Common myeloid progenitor, CD34-positive (primary cell): Measurements from ENCODE around the gene GCN1.
"Not testable (repeated sequence)": the region's sequence is repeated elsewhere in the genome, so short reads cannot be mapped to it uniquely, and the experiment has no call there.

Experiments
- CTCF ChIA-PET: fragments of 350-600 bp; sonication (Branson Sonifier 250); formaldehyde crosslinking; loops from one replicate; lab custom pipeline; 2021; ENCODE audit warnings: antibody characterized with exemption; lab: Charles Lee
- POLR2A ChIA-PET: fragments of 350-600 bp; sonication (Branson Sonifier 250); formaldehyde crosslinking; loops from one replicate; lab custom pipeline; 2021; ENCODE audit warnings: antibody characterized with exemption; lab: Charles Lee
- DNase-seq, 3 donors: peaks; one replicate each; pipeline versions ENCODE4 v3.0.0 to v3.0.0-alpha.2; 2013
- H3K27ac ChIP-seq, 2 experiments: 1 replicate in 1 of 2; 2 replicates in 1 of 2; pipeline ENCODE4 v1.7.0; 2013; ENCODE audit warnings: inconsistent platforms in 2 of 2, low read length in 2 of 2, mild to moderate bottlenecking in 2 of 2, low read depth in 1 of 2, moderate library complexity in 1 of 2; ENCODE audit not compliant: severe bottlenecking in 2 of 2, insufficient read depth in 1 of 2, poor library complexity in 1 of 2
- H3K27me3 ChIP-seq, 5 experiments: replicated peaks in 2 of 5; 1 replicate in 3 of 5; 2 replicates in 2 of 5; pipeline versions ENCODE4 v1.6.1 to v1.7.0; 2013; ENCODE audit warnings: low read length in 4 of 5, mild to moderate bottlenecking in 2 of 5, moderate library complexity in 2 of 5, inconsistent platforms in 1 of 5; ENCODE audit not compliant: insufficient read depth in 5 of 5, control insufficient read depth in 4 of 5
- H3K36me3 ChIP-seq, 4 experiments: 1 replicate in 2 of 4; 2 replicates in 2 of 4; pipeline versions ENCODE4 v1.6.1 to v1.7.0; 2013; ENCODE audit warnings: low read length in 3 of 4, control low read depth in 1 of 4, mild to moderate bottlenecking in 1 of 4; ENCODE audit not compliant: control insufficient read depth in 4 of 4, insufficient read depth in 4 of 4
- H3K4me1 ChIP-seq, 4 experiments: 1 replicate in 3 of 4; 2 replicates in 1 of 4; pipeline versions ENCODE4 v1.6.1 to v1.7.1; 2013; ENCODE audit warnings: low read length in 3 of 4, mild to moderate bottlenecking in 3 of 4, control low read depth in 1 of 4, inconsistent platforms in 1 of 4, moderate library complexity in 1 of 4; ENCODE audit not compliant: control insufficient read depth in 4 of 4, insufficient read depth in 4 of 4; ENCODE audit errors: control extremely low read depth in 1 of 4
- H3K4me3 ChIP-seq, 7 experiments: 1 replicate in 4 of 7; 2 replicates in 3 of 7; pipeline versions ENCODE4 v1.5.1 to v1.7.0; 2013; ENCODE audit warnings: mild to moderate bottlenecking in 7 of 7, low read length in 6 of 7, moderate library complexity in 6 of 7, inconsistent platforms in 2 of 7, low read depth in 2 of 7, control low read depth in 1 of 7; ENCODE audit not compliant: insufficient read depth in 4 of 7, control insufficient read depth in 1 of 7; ENCODE audit errors: extremely low read depth in 1 of 7
- H3K9me3 ChIP-seq, 5 experiments: 1 replicate in 4 of 5; 2 replicates in 1 of 5; pipeline versions ENCODE4 v1.6.1 to v1.7.1; 2013; ENCODE audit warnings: low read length in 4 of 5, mild to moderate bottlenecking in 2 of 5, inconsistent platforms in 1 of 5, low read depth in 1 of 5, moderate library complexity in 1 of 5; ENCODE audit not compliant: control insufficient read depth in 4 of 5, insufficient read depth in 2 of 5; ENCODE audit errors: control extremely low read depth in 1 of 5
- WGBS: methylation state at CpG from one replicate; pipeline ENCODE4 v1.1.5; 2013; ENCODE audit not compliant: insufficient coverage; 5-methylcytosine and 5-hydroxymethylcytosine counted together

Gene GCN1

DNA sequence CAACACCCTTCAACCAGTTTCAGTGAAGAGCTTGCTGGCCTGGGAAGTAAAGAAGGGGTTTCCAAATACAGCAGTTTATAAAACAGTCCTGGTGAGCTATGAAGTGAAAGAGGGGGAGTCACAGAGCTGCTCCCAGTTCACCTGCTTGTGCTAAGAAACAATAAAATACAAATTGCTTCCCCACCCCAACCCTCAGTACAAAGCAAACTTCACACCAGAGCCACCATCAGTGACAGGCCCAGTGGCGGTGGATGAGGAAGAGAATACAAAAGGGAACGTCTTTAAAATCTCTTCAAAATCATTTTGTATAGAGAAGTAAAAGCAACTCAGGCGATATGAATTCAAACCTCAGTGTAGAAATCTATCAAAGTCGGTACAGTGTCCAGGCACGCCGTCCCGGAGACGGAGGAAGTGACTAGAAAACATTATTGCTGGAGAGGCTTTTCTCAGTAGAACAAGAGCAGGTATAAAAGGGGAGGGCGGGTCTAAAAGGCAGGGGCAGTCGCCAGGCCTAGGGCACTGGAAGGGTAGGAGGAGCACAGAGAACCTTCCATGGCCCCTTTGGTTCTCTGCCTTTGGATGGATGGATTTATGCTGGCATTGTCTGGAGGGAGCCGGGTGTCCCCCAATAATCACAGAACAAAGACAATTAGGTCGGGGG is 16.9 kb upstream of the GCN1 start:
- H3K9me3 ChIP-seq: no peaks in the 10 kb centered on the region
- H3K36me3 ChIP-seq: peaks cover 2 to 74% (median 50%) of the 10 kb centered on the region in 4 experiments
- H3K27ac ChIP-seq: peak overlapping the region; percentile 46 to 49
- no peaks in the 10 kb centered on the region for H3K27me3 ChIP-seq
- POLR2A ChIA-PET: interaction anchor here (2.5 kb wide), 1 partner anchor 10 kb away, joined by 5 read pairs; the partner anchor contains the start of gene RPLP0
- CTCF ChIA-PET: interaction anchor here (1.3 to 1.5 kb wide), 3 partner anchors 11 to 17 kb away, joined by 3 to 5 read pairs (median 4); no protein-coding TSS in a partner anchor
- H3K4me1 ChIP-seq: peaks cover 0 to 11% (median 6%) of the 10 kb centered on the region in 4 experiments
- DNase-seq: no peak
- 95% methylated on average over 7 of the region's 12 CpGs for WGBS
- no peak overlapping the region for H3K4me3 ChIP-seq

DNA sequence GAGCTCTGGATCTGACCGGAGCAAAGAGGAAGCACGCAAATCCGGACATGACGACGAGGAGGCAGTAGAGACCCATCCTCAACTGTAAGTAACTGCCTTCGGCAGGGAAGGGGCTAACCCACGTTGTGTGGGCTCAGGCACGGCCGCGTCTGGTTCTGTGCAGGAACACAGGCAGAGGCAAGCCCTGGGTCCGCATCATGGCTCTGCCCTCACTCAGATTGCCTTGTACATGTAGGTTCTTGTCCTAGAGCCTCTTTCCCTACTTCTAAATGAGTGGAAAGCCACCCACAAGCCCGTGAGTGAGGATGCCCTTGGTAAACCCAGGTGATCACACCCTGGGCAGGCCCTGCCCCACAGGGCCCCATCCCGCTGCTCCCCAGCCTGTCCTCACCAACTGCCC is 15.3 kb upstream of the GCN1 start:
- Histone ChIP-seq H3K4me3 (no peak overlapping the region), H3K4me1 (peaks cover 0 to 11% (median 6%) of the 10 kb centered on the region in 4 experiments), H3K27ac (no peak overlapping the region), H3K27me3 (no peaks in the 10 kb centered on the region), H3K9me3 (no peaks in the 10 kb centered on the region), H3K36me3 (peaks cover 2 to 60% (median 47%) of the 10 kb centered on the region in 4 experiments)
- CTCF ChIA-PET: interaction anchor here (0.7 to 1.5 kb wide), 4 partner anchors 12 to 21 kb away, joined by 3 to 4 read pairs (median 3); no protein-coding TSS in a partner anchor
- 96% methylated on average over 12 of the region's 13 CpGs for WGBS
- DNase-seq: no peak
- POLR2A ChIA-PET: interaction anchor here (0.6 to 2.5 kb wide), 2 partner anchors 9 kb away, joined by 3 to 5 read pairs; partner anchors contain the start of gene RPLP0

- Histone ChIP-seq H3K36me3 (peaks cover 2 to 37% (median 27%) of the 10 kb centered on the region in 4 experiments), H3K27ac (no peak overlapping the region), H3K27me3 (no peaks in the 10 kb centered on the region), H3K4me3 (no peak overlapping the region), H3K9me3 (no peaks in the 10 kb centered on the region), H3K4me1 (peaks cover 0 to 11% (median 6%) of the 10 kb centered on the region in 4 experiments)
- ChIA-PET CTCF (interaction anchor here (0.9 to 1.5 kb wide), 2 partner anchors 10 to 20 kb away, joined by 3 to 4 read pairs; no protein-coding TSS in a partner anchor), POLR2A (no interaction called here)
- WGBS: 96% methylated on average over 12 of the region's 13 CpGs
- no peak for DNase-seq
Observed at GRCh38 chr12:120207227-120207626, 12.7 kb upstream of the GCN1 start.

DNA sequence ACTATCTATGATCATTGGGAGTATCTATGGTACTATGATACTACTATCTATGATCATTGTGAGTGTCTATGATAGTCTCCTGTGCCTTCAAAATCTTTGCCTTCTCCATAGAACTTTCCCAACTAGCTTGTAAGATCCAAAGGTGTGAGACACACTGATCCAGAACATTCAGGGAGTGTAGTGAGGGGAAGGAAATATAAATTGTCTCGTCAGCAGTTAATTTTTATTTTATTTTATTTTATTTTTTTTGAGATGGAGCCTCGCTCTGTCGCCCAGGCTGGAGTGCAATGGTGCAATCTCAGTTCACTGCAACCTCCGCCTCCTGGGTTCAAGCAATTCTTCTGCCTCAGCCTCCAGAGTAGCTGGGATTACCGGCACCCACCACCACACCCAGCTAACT is 12.3 kb upstream of the GCN1 start:
- H3K4me1 ChIP-seq: peaks cover 0 to 13% (median 10%) of the 10 kb centered on the region in 4 experiments
- peaks cover 2 to 32% (median 22%) of the 10 kb centered on the region in 4 experiments for H3K36me3 ChIP-seq
- H3K27me3 ChIP-seq, H3K4me3 ChIP-seq, H3K27ac ChIP-seq, DNase-seq, POLR2A ChIA-PET, H3K9me3 ChIP-seq: not testable (repeated sequence)
- CTCF ChIA-PET: interaction anchor here (0.9 to 1.5 kb wide), 2 partner anchors 9 to 21 kb away, joined by 3 to 4 read pairs; no protein-coding TSS in a partner anchor
- WGBS: 100% methylated on average over 3 of the region's 5 CpGs

DNA sequence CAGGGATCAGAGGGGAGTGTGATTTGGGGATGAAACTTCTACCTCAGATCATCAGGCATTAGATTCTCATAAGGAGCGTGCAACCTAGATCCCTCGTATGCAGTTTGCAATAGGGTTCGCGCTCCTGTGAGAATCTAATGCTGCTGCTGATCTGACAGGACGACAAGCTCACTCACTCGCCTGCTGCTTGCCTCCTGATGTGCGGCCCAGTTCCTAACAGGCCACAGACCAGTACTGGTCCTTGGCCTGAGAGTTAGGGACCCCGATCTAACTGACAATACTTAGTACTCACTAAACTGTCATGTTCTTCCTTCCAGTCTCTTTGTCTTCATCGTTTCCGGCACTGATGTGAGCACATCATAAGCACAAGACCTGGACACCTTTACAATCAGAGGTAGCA is 11.7 kb upstream of the GCN1 start:
- no peak overlapping the region for H3K27ac ChIP-seq
- ChIA-PET CTCF (interaction anchor here (1.0 to 1.5 kb wide), 2 partner anchors 9 to 22 kb away, joined by 3 read pairs; no protein-coding TSS in a partner anchor), POLR2A (no interaction called here)
- peaks cover 2 to 28% (median 17%) of the 10 kb centered on the region in 4 experiments for H3K36me3 ChIP-seq
- WGBS: 98% methylated on average over 10 of the region's 10 CpGs
- no peaks in the 10 kb centered on the region for H3K27me3 ChIP-seq
- H3K4me3 ChIP-seq: no peak overlapping the region
- no peak for DNase-seq
- peaks cover 0 to 11% (median 9%) of the 10 kb centered on the region in 4 experiments for H3K4me1 ChIP-seq
- no peaks in the 10 kb centered on the region for H3K9me3 ChIP-seq

DNA sequence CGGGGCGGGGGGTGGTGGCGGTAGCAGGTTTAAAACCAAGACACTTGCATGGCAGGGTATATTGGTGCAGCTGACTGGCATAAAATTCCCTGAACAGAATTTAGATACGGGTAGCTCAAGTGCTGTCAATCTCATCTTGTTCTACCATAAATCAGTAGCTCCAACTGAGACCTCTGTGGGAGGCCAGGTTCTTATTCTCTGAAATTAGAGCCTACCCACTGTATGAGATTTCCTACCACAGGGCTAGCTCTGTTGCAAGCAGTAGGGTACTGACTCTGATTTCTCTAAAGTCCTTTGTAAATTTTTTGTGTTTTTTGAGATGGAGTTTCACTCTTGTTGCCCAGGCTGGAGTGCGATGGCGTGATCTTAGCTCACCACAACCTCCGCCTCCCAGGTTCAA is 9.7 kb upstream of the GCN1 start:
- POLR2A ChIA-PET: interaction anchor here (0.6 to 1.1 kb wide), 3 partner anchors 12 to 1804 kb away, joined by 3 to 6 read pairs (median 6); partner anchors contain the start of gene RNU4-2
- WGBS: 94% methylated on average over 4 of the region's 7 CpGs
- Histone ChIP-seq H3K27me3 (no peaks in the 10 kb centered on the region), H3K4me3 (no peak overlapping the region), H3K9me3 (no peaks in the 10 kb centered on the region), H3K4me1 (peaks cover 7 to 18% (median 13%) of the 10 kb centered on the region in 4 experiments), H3K27ac (no peak overlapping the region), H3K36me3 (peaks cover 2 to 18% (median 8%) of the 10 kb centered on the region in 4 experiments)
- DNase-seq: no peak
- CTCF ChIA-PET: interaction anchor here (1.0 to 5.8 kb wide), 3 partner anchors 23 to 61 kb away, joined by 3 to 58 read pairs (median 6); partner anchors contain the start of gene PXN
